Thymus (tissue), 11 donors: ENCODE measurements around the gene GRIK2. TPM values are rescaled to one million over a fixed set of nuclear protein-coding genes. Genes with fewer than 3 reads are reported as not detected.

Experiments used
- DNase-seq, 9 donors: peaks; one replicate each; pipeline ENCODE4 v3.0.0-alpha.2; 2013; ENCODE audit warnings: low spot score in 9 of 9, low read depth in 6 of 9, missing footprints in 1 of 9
- H3K27ac ChIP-seq, 2 donors: one replicate each; pipeline ENCODE4 v1.5.1; 2013; ENCODE audit warnings: control low read depth in 1 of 2, low read depth in 1 of 2, low read length in 1 of 2, mild to moderate bottlenecking in 1 of 2, moderate library complexity in 1 of 2
- H3K27me3 ChIP-seq, 2 donors: one replicate each; pipeline ENCODE4 v1.5.1; 2013; ENCODE audit warnings: low read length in 1 of 2; ENCODE audit not compliant: control insufficient read depth in 2 of 2, insufficient read depth in 1 of 2
- H3K36me3 ChIP-seq, 2 donors: one replicate each; pipeline ENCODE4 v1.5.1; 2013; ENCODE audit warnings: low read length in 1 of 2, mild to moderate bottlenecking in 1 of 2, moderate library complexity in 1 of 2; ENCODE audit not compliant: control insufficient read depth in 2 of 2, insufficient read depth in 2 of 2
- H3K4me1 ChIP-seq, 2 donors: one replicate each; pipeline ENCODE4 v1.5.1; 2013; ENCODE audit warnings: low read length in 2 of 2; ENCODE audit not compliant: control insufficient read depth in 2 of 2, insufficient read depth in 2 of 2
- H3K4me3 ChIP-seq, 2 donors: one replicate each; pipeline ENCODE4 v1.5.1; 2013; ENCODE audit warnings: low read length in 2 of 2, control low read depth in 1 of 2, mild to moderate bottlenecking in 1 of 2
- H3K9me3 ChIP-seq, 2 donors: one replicate each; pipeline ENCODE4 v1.5.1; 2013; ENCODE audit warnings: low read length in 1 of 2, mild to moderate bottlenecking in 1 of 2; ENCODE audit not compliant: control insufficient read depth in 2 of 2, insufficient read depth in 1 of 2
- WGBS: extraction: QIAGEN DNeasy Blood & Tissue Kit; methylation state at CpG from one replicate; pipeline ENCODE4 v1.1.7; 2013; 5-methylcytosine and 5-hydroxymethylcytosine counted together
- polyA plus RNA-seq: library from polyadenylated mRNA; stranded (reverse); fragments of 200-250 nt; gene quantifications from one replicate; pipeline ENCODE4 v1.2.3, GENCODE V29; 2013
- total RNA-seq: library from RNA; stranded (reverse); fragments of 120-200 nt; gene quantifications from one replicate; pipeline ENCODE4 v1.2.4, GENCODE V29; 2013
- donor health status: healthy.

Gene GRIK2
- total and polyA plus RNA-seq, 2 donors: under 0.01 to 0.18 TPM

DNA sequence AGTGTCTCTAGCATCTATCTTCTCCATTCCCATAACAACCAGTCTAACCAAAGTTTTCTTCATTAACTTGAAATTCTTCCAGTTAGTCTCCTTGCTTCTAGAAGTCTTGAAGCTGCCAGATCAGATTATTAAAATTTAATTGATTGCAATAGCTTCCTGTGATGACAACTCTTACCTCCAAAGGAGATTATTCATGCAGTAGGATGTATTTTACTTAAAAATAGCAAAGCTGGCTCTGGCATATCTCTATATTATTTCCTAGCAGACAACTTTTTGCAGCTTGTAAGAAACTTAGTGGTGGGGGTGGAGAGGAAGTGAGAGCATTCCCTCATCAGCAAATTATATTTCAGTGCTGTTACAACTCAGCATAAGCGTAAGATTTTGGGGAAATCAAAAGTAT is 290.4 kb downstream of the GRIK2 start:
- Histone ChIP-seq H3K36me3 (no peaks in the 10 kb centered on the region), H3K4me1 (no peaks in the 10 kb centered on the region), H3K9me3 (no peaks in the 10 kb centered on the region), H3K27ac (no peak overlapping the region), H3K4me3 (no peak overlapping the region), H3K27me3 (no peaks in the 10 kb centered on the region)
- 96% methylated on average over 1 of the region's 1 CpG for WGBS
- DNase-seq: no peak

DNA sequence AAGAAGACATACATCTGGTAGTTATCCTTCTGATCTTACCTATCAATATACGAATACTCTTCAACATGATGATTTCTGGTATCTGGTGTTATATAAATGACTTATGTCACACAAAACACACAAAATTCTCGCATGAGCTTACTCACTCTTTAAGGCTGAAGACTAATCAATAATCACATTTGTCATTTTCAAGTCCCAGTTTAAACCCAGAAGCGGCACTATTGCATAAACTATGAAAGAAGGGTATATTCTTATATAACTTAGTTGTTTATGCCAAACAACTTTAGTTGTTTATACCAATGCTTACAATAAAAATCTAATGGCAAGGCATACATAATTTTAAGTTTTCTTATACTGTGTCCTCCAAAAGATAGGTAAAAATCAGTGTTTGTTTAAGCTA is 293.1 kb downstream of the GRIK2 start:
- Histone ChIP-seq H3K27ac (no peak overlapping the region), H3K36me3 (no peaks in the 10 kb centered on the region), H3K9me3 (no peaks in the 10 kb centered on the region), H3K27me3 (no peaks in the 10 kb centered on the region), H3K4me1 (no peaks in the 10 kb centered on the region), H3K4me3 (no peak overlapping the region)
- no peak for DNase-seq
- WGBS: 91% methylated on average over 3 of the region's 3 CpGs

GRCh38 chr6:101689156-101689555 is 295.6 kb downstream of the GRIK2 start:
- no peak for DNase-seq
- H3K9me3 ChIP-seq: no peaks in the 10 kb centered on the region
- no peaks in the 10 kb centered on the region for H3K4me1 ChIP-seq
- no peaks in the 10 kb centered on the region for H3K27me3 ChIP-seq
- WGBS: 81% methylated on average over 1 of the region's 1 CpG
- no peaks in the 10 kb centered on the region for H3K36me3 ChIP-seq
- H3K27ac ChIP-seq: no peak overlapping the region
- no peak overlapping the region for H3K4me3 ChIP-seq

- no peak for DNase-seq
- H3K4me3 ChIP-seq: no peak overlapping the region
- no peaks in the 10 kb centered on the region for H3K27me3 ChIP-seq
- H3K36me3 ChIP-seq: no peaks in the 10 kb centered on the region
- H3K27ac ChIP-seq: no peak overlapping the region
- no peaks in the 10 kb centered on the region for H3K9me3 ChIP-seq
- no peaks in the 10 kb centered on the region for H3K4me1 ChIP-seq
- 85% methylated on average over 2 of the region's 2 CpGs for WGBS
Measured at GRCh38 chr6:101689695-101690094, 296.2 kb downstream of the GRIK2 start.

DNA sequence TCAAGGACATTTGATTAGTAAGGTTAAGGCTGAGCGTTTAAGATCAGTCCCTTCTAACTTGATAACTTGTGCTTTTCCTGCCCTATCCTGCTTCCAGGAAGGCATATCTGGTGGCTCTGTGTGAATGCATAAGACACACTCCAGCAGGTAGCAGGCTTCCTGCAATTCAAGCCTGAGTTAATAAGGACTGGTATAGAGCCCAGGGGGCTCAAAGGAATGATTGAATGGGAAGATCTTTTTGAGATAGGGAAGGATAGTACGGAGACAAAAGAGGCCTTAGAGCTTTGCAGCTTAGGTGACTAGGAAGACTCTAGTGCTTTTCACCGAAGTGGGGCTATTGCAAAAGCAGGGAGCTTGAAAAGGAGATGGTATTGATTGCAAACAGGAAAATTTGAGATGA is 307.1 kb downstream of the GRIK2 start:
- no peak for DNase-seq
- H3K4me3 ChIP-seq: no peak overlapping the region
- H3K27me3 ChIP-seq: no peaks in the 10 kb centered on the region
- 36% methylated on average over 3 of the region's 3 CpGs for WGBS
- no peaks in the 10 kb centered on the region for H3K4me1 ChIP-seq
- no peaks in the 10 kb centered on the region for H3K36me3 ChIP-seq
- no peak overlapping the region for H3K27ac ChIP-seq
- H3K9me3 ChIP-seq: no peaks in the 10 kb centered on the region

- 91% methylated on average over 2 of the region's 2 CpGs for WGBS
- no peaks in the 10 kb centered on the region for H3K27me3 ChIP-seq
- no peak overlapping the region for H3K4me3 ChIP-seq
- H3K9me3 ChIP-seq: no peaks in the 10 kb centered on the region
- no peaks in the 10 kb centered on the region for H3K36me3 ChIP-seq
- no peak overlapping the region for H3K27ac ChIP-seq
- H3K4me1 ChIP-seq: no peaks in the 10 kb centered on the region
- DNase-seq: no peak
Measured at GRCh38 chr6:101703311-101703710, 309.8 kb downstream of the GRIK2 start.

GRCh38 chr6:101705866-101706265 is 312.4 kb downstream of the GRIK2 start:
- Histone ChIP-seq H3K27me3 (no peaks in the 10 kb centered on the region), H3K36me3 (no peaks in the 10 kb centered on the region), H3K27ac (no peak overlapping the region), H3K4me1 (no peaks in the 10 kb centered on the region), H3K9me3 (no peaks in the 10 kb centered on the region), H3K4me3 (no peak overlapping the region)
- DNase-seq: no peak

GRCh38 chr6:101706576-101706975 is 313.1 kb downstream of the GRIK2 start:
- Histone ChIP-seq H3K27me3 (no peaks in the 10 kb centered on the region), H3K36me3 (no peaks in the 10 kb centered on the region), H3K9me3 (no peaks in the 10 kb centered on the region), H3K4me1 (no peaks in the 10 kb centered on the region), H3K27ac (no peak overlapping the region), H3K4me3 (no peak overlapping the region)
- 75% methylated on average over 1 of the region's 1 CpG for WGBS
- DNase-seq: no peak

DNA sequence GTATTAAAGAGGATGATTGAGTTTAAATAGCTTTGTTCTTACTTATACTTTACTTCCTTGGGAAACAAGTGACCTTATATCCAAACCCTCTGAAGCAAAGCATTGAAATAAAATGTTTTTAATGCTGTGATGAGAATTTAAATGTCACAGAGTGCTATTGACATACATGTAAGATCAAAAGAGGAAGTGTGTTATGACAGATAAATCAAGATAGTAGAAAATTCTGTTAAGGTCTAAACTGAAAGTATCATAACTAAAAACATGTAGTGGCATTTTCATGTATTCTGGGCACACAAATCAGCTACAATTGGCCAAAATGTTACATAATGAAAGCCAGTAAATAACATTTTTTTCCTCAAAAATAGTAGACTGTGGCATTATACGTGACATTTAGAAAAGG is 318.0 kb downstream of the GRIK2 start:
- no peaks in the 10 kb centered on the region for H3K27me3 ChIP-seq
- no peaks in the 10 kb centered on the region for H3K9me3 ChIP-seq
- H3K4me3 ChIP-seq: no peak overlapping the region
- 51% methylated on average over 1 of the region's 1 CpG for WGBS
- no peaks in the 10 kb centered on the region for H3K36me3 ChIP-seq
- no peak for DNase-seq
- H3K4me1 ChIP-seq: no peaks in the 10 kb centered on the region
- no peak overlapping the region for H3K27ac ChIP-seq

GRCh38 chr6:101716387-101716786 is 322.9 kb downstream of the GRIK2 start:
- Histone ChIP-seq H3K27me3 (no peaks in the 10 kb centered on the region), H3K4me1 (no peaks in the 10 kb centered on the region), H3K36me3 (no peaks in the 10 kb centered on the region), H3K9me3 (no peaks in the 10 kb centered on the region), H3K4me3 (no peak overlapping the region), H3K27ac (no peak overlapping the region)
- no peak for DNase-seq
- 92% methylated on average over 1 of the region's 1 CpG for WGBS
